Right lobe of liver (tissue), 6 donors: ENCODE results near the gene CCSER1. TPM values are rescaled to one million over a fixed set of nuclear protein-coding genes. Genes with fewer than 3 reads are reported as not detected.
A peak's percentile ranks its signal among the peaks of the same experiment; 100 is the strongest.

Experiments used
- ATAC-seq, 4 donors: fragments of 200-7000 bp; cut with Tn5 transposase; one replicate each; pipeline ENCODE4 v1.9.1; 2020; ENCODE audit warnings: mild to moderate bottlenecking in 4 of 4, moderate library complexity in 4 of 4
- DNase-seq, 3 donors: peaks; one replicate each; pipeline ENCODE4 v3.0.0-alpha.2; 2020
- H3K27ac ChIP-seq, 3 donors: fragments of 200-600 bp; one replicate each; pipeline ENCODE4 v1.8.0; 2022
- H3K27me3 ChIP-seq, 2 donors: fragments of 200-600 bp; one replicate each; pipeline ENCODE4 v1.8.0; 2022
- H3K36me3 ChIP-seq, 4 donors: fragments of 200-600 bp; sonication (generic) in 1 of 4; one replicate each; pipeline versions ENCODE4 v1.5.1 to v1.8.0; 2017 to 2022; ENCODE audit warnings: control low read depth in 1 of 4
- H3K4me1 ChIP-seq, 4 donors: fragments of 200-600 bp; sonication (generic) in 1 of 4; one replicate each; pipeline versions ENCODE4 v1.5.1 to v1.8.0; 2017 to 2022; ENCODE audit warnings: control low read depth in 1 of 4
- H3K4me3 ChIP-seq, 3 donors: fragments of 200-600 bp; one replicate each; pipeline ENCODE4 v1.8.0; 2022
- H3K9me3 ChIP-seq, 4 donors: fragments of 200-600 bp; sonication (generic) in 1 of 4; one replicate each; pipeline versions ENCODE4 v1.5.1 to v1.8.0; 2017 to 2022; ENCODE audit warnings: control low read depth in 1 of 4
- POLR2A ChIP-seq: fragments of 450-650 bp; IDR thresholded peaks from one replicate; pipeline ENCODE4 v1.6.1; 2017; ENCODE audit warnings: antibody characterized with exemption, mild to moderate bottlenecking
- WGBS: methylation state at CpG from one replicate; pipeline ENCODE4 v1.1.6; 2018; ENCODE audit warnings: low coverage, low lambda C conversion rate; ENCODE audit not compliant: insufficient coverage; ENCODE audit errors: missing lambda C conversion rate; 5-methylcytosine and 5-hydroxymethylcytosine counted together
- intact Hi-C, 2 donors: fragments of 100-400 bp; cut with DNase I; formaldehyde crosslinking; loops; one replicate each; pipeline versions ENCODE4 v1.11.2 to v1.14.1; 2022
- total RNA-seq, 6 experiments: library from RNA; depleted of rRNA in 2 of 6; stranded (reverse); fragments of >200 nt in 2 of 6; fragmentation: NEBNext Ultra II Directional in 3 of 6; extraction: Animal tissue kit (Norgen Biotek cat#: 25700) in 3 of 6; gene quantifications; one replicate each; pipeline versions ENCODE4 v1.1.0 to v1.2.4, GENCODE V29; 2016 to 2023
- TF ChIP-seq, protein P1 (sequence below), 4 donors: fragments of 200-600 bp in 3 of 4; fragments of 450-650 bp in 1 of 4; IDR thresholded peaks; one replicate each; pipeline versions ENCODE4 v1.5.1 to v1.8.0; 2016 to 2022; ENCODE audit warnings: antibody characterized with exemption in 4 of 4, mild to moderate bottlenecking in 2 of 4
- donor health status: DM: no; HTN: yes; CAD: no.
- donor health status: DM: no; HTN: no; CAD: no.
- donor health status: DM: no; HTN: no; CAD: no.
- donor health status: DM: no; HTN: yes; CAD: no.
- donor health status: DM: no; HTN: yes; CAD: no.

The CCSER1 gene
- total RNA-seq, 6 experiments from 2014 or later, result 0.15 to 1.00 (median 0.65) TPM

- 36% methylated on average over 3 of the region's 4 CpGs for WGBS
- H3K36me3 ChIP-seq, result no peaks in the 10 kb centered on the region
- ATAC-seq (peak in 1 of 4 donors; percentile 20), DNase-seq (no peak)
- no peaks in the 10 kb centered on the region for H3K4me1 ChIP-seq
- TF ChIP-seq, protein P1, sequence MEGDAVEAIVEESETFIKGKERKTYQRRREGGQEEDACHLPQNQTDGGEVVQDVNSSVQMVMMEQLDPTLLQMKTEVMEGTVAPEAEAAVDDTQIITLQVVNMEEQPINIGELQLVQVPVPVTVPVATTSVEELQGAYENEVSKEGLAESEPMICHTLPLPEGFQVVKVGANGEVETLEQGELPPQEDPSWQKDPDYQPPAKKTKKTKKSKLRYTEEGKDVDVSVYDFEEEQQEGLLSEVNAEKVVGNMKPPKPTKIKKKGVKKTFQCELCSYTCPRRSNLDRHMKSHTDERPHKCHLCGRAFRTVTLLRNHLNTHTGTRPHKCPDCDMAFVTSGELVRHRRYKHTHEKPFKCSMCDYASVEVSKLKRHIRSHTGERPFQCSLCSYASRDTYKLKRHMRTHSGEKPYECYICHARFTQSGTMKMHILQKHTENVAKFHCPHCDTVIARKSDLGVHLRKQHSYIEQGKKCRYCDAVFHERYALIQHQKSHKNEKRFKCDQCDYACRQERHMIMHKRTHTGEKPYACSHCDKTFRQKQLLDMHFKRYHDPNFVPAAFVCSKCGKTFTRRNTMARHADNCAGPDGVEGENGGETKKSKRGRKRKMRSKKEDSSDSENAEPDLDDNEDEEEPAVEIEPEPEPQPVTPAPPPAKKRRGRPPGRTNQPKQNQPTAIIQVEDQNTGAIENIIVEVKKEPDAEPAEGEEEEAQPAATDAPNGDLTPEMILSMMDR (IDR thresholded peaks at IDR 0.05), result no peak
- no peak for TF ChIP-seq POLR2A
- intact Hi-C loops, result no loop called here
- H3K27me3 ChIP-seq, result peaks cover 0 to 5% of the 10 kb centered on the region in 2 donors
- no peak overlapping the region for H3K27ac ChIP-seq
- H3K9me3 ChIP-seq, result no peaks in the 10 kb centered on the region
- H3K4me3 ChIP-seq, result no peak overlapping the region
These were observed 725.0 kb downstream of the CCSER1 start for GRCh38 chr4:90852237-90852636.

DNA sequence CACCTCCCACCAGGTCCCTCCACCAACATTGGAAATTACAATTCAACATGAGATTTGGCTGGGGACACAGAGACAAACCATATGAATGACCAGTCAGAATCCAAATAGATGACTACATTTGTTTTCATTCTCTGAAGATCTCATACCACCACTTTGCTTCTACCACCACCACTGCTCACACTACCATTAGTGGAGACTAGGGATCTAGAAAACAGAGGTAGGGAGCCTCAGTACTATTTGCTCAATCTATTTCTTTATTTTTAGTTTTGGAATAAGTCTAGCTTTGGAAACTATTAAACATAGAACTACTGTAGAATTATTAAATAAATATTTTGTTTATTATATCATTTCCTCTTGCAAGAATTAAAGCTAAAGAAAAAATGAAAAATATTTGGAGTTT is 727.9 kb downstream of the CCSER1 start:
- no peak for ATAC-seq
- no peaks in the 10 kb centered on the region for H3K9me3 ChIP-seq
- H3K4me3 ChIP-seq, result no peak overlapping the region
- no peak for DNase-seq
- H3K4me1 ChIP-seq, result no peaks in the 10 kb centered on the region
- no peaks in the 10 kb centered on the region for H3K36me3 ChIP-seq
- H3K27ac ChIP-seq, result no peak overlapping the region
- intact Hi-C loops, result no loop called here
- TF ChIP-seq POLR2A, result no peak
- TF ChIP-seq, protein P1 (IDR thresholded peaks at IDR 0.05), result no peak
- peaks cover 0 to 5% of the 10 kb centered on the region in 2 donors for H3K27me3 ChIP-seq

DNA sequence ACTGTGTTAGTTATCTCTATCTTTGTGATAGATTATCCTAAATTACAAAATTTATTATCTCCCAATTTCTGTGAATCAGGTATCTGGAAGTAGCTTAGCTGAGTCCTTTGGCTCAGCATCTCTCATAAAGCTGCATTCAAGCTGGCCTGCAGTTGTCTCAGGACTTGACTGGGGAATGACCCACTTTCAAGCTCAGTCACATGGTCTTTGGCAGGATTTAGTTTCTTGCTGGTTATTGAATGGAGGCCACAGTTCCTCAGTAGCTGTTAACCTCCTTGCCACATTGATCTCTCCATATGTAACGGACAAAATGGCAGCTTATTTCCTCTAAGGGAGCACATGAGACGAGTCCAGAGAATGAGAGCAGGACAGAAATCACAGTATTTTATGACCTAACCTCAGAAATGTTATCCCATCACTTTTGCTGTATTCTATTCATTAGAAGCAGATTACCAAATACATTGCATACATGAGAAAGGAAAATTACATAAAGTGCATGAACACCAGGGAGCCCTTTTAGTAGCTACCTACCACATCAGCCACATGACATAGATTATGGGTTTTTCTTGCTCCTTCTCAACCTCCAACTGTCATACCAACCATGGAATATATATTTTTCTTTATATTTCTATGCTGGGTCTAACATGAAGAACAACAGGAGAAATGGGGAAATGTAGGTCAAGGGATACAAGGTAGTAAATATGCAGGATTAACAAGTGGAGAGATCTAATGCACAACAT is 730.1 kb downstream of the CCSER1 start:
- TF ChIP-seq, protein P1 (IDR thresholded peaks at IDR 0.05), result no peak
- no peak for TF ChIP-seq POLR2A
- H3K36me3 ChIP-seq, result no peaks in the 10 kb centered on the region
- WGBS, result 31% methylated on average over 2 of the region's 2 CpGs
- no peak for ATAC-seq
- intact Hi-C loops, result no loop called here
- no peak overlapping the region for H3K27ac ChIP-seq
- H3K9me3 ChIP-seq, result no peaks in the 10 kb centered on the region
- H3K27me3 ChIP-seq, result peaks cover 0 to 5% of the 10 kb centered on the region in 2 donors
- H3K4me3 ChIP-seq, result no peak overlapping the region
- no peak for DNase-seq
- no peaks in the 10 kb centered on the region for H3K4me1 ChIP-seq

DNA sequence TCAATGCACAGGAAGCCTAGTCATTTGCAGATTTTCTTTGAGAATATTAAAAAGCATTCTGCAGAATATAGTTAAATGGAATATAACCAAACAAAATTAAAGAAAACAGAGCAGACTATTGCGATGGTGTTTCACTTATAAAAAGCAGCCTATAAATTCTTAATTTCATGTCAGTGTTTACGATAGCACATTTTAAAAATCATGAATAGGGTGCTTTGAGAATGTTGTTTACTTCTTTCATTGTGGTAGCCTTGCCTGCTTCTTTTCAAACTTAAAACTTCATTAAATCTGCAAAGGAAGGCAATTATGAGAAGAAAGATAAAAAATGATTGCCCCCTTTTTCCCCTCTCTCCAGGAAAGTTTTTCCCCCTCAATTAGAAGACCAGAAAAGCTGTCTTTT is 748.6 kb downstream of the CCSER1 start:
- H3K27me3 ChIP-seq, result no peaks in the 10 kb centered on the region
- DNase-seq, result no peak

GRCh38 chr4:90876296-90876695 is 749.1 kb downstream of the CCSER1 start:
- no peaks in the 10 kb centered on the region for H3K9me3 ChIP-seq
- TF ChIP-seq, protein P1 (IDR thresholded peaks at IDR 0.05), result no peak
- no peak for TF ChIP-seq POLR2A
- WGBS, result 57% methylated on average over 1 of the region's 1 CpG
- DNase-seq (no peak), ATAC-seq (no peak)
- intact Hi-C loops, result no loop called here
- no peaks in the 10 kb centered on the region for H3K27me3 ChIP-seq
- no peaks in the 10 kb centered on the region for H3K4me1 ChIP-seq
- H3K27ac ChIP-seq, result no peak overlapping the region
- H3K36me3 ChIP-seq, result no peaks in the 10 kb centered on the region
- H3K4me3 ChIP-seq, result no peak overlapping the region

More for the DNA sequence above, 748.6 kb downstream of the CCSER1 start:
- Histone ChIP-seq H3K36me3 (no peaks in the 10 kb centered on the region), H3K4me1 (no peaks in the 10 kb centered on the region), H3K27ac (no peak overlapping the region), H3K9me3 (no peaks in the 10 kb centered on the region), H3K4me3 (no peak overlapping the region)
- no peak for TF ChIP-seq POLR2A
- ATAC-seq, result no peak
- intact Hi-C loops, result no loop called here
- WGBS, result 38% methylated on average over 2 of the region's 2 CpGs
